PC-9 (cell line): ENCODE measurements around the gene PRRC1. TPM values are rescaled to one million over a fixed set of nuclear protein-coding genes. Genes with fewer than 3 reads are reported as not detected.

Experiments used
- Bru-seq: library from RNA; stranded (reverse); fragments of 400-500 nt; gene quantifications from one replicate; lab custom pipeline; 2021; lab: Mats Ljungman, UMichigan
- BruChase-seq, 2 experiments: library from RNA; stranded (reverse); fragments of 400-500 nt; gene quantifications; one replicate each; lab custom pipeline; 2021; lab: Mats Ljungman, UMichigan
- BruUV-seq: library from RNA; stranded (reverse); fragments of 400-500 nt; replicated peaks from 2 replicates; lab custom pipeline; 2021; lab: Mats Ljungman, UMichigan
- CTCF ChIA-PET: fragments of 300-600 bp; sonication (Branson Sonifier 250); formaldehyde crosslinking; loops from one replicate; lab custom pipeline; 2022; ENCODE audit warnings: antibody characterized with exemption; lab: Charles Lee
- POLR2A ChIA-PET: fragments of 300-600 bp; sonication (Branson Sonifier 250); formaldehyde crosslinking; loops from one replicate; lab custom pipeline; 2022; ENCODE audit warnings: antibody characterized with exemption; ENCODE audit not compliant: unreplicated experiment; lab: Charles Lee
- DNase-seq, 2 experiments: peaks; one replicate each; pipeline versions ENCODE4 v3.0.0 to v3.0.0-alpha.2; 2015 to 2022; ENCODE audit warnings: mixed read lengths in 1 of 2
- H2AFZ ChIP-seq: fragments of 200-600 bp; sonication (generic); 2 replicates; pipeline ENCODE4 v1.8.1; 2017; ENCODE audit warnings: antibody characterized with exemption
- H3F3A ChIP-seq: fragments of 200-600 bp; sonication (generic); 2 replicates; pipeline ENCODE4 v1.8.1; 2017; ENCODE audit warnings: antibody characterized with exemption, mild to moderate bottlenecking, low read depth; ENCODE audit not compliant: insufficient read depth
- H3K27ac ChIP-seq: fragments of 200-600 bp; sonication (generic); 2 replicates; pipeline ENCODE4 v1.6.1; 2016; ENCODE audit warnings: mixed run types
- H3K27me3 ChIP-seq: fragments of 200-600 bp; sonication (generic); 2 replicates; pipeline ENCODE4 v1.6.1; 2016; ENCODE audit warnings: low read depth, mixed run types; ENCODE audit not compliant: insufficient read depth
- H3K36me3 ChIP-seq: fragments of 200-600 bp; sonication (generic); 2 replicates; pipeline ENCODE4 v1.6.1; 2016; ENCODE audit warnings: low read depth, mixed run types
- H3K4me1 ChIP-seq: fragments of 200-600 bp; sonication (generic); replicated peaks from 2 replicates; pipeline ENCODE4 v1.6.1; 2016; ENCODE audit warnings: mixed run types; ENCODE audit not compliant: insufficient read depth
- H3K4me2 ChIP-seq: fragments of 200-600 bp; sonication (generic); 2 replicates; pipeline ENCODE4 v1.6.1; 2017; ENCODE audit warnings: mixed run types
- H3K4me3 ChIP-seq: fragments of 200-600 bp; sonication (generic); 2 replicates; pipeline ENCODE4 v1.6.1; 2016; ENCODE audit warnings: mixed run types
- H3K79me2 ChIP-seq: fragments of 200-600 bp; sonication (generic); 2 replicates; pipeline ENCODE4 v1.6.1; 2017; ENCODE audit warnings: low read depth, mixed run types
- H3K9me2 ChIP-seq: fragments of 200-600 bp; sonication (generic); 2 replicates; pipeline ENCODE4 v1.8.1; 2017; ENCODE audit warnings: mild to moderate bottlenecking; ENCODE audit not compliant: insufficient read depth
- H3K9me3 ChIP-seq: fragments of 200-600 bp; sonication (generic); 2 replicates; pipeline ENCODE4 v1.8.1; 2016; ENCODE audit warnings: low read depth; ENCODE audit not compliant: insufficient read depth
- H4K20me1 ChIP-seq: fragments of 200-600 bp; sonication (generic); 2 replicates; pipeline ENCODE4 v1.8.1; 2017; ENCODE audit not compliant: insufficient read depth
- CTCF ChIP-seq: fragments of 200-600 bp; sonication (generic); conservative IDR thresholded peaks from 2 replicates; pipeline ENCODE4 v1.6.1; 2017; ENCODE audit warnings: mixed run types, antibody characterized with exemption, mild to moderate bottlenecking, moderate library complexity
- EZH2 ChIP-seq: fragments of 200-600 bp; sonication (generic); IDR thresholded peaks from 2 replicates; pipeline ENCODE4 v1.8.0; 2017; ENCODE audit warnings: antibody characterized with exemption, low read depth
- intact Hi-C: fragments of 100-400 bp; cut with micrococcal nuclease; formaldehyde crosslinking; loops from one replicate; pipeline ENCODE4 v1.10.0; 2022; ENCODE audit not compliant: unreplicated experiment
- long read RNA-seq: library from polyadenylated mRNA; stranded (forward); transcript quantifications from one replicate; pipeline ENCODE4 v2.0.0, GENCODE V29; 2022
- total RNA-seq: library from RNA; stranded (reverse); gene quantifications from 2 replicates; pipeline ENCODE4 v1.2.3, GENCODE V29; 2021

The PRRC1 gene
- total RNA-seq (43.2 and 43.7 TPM in 2 replicates), Bru-seq, nascent RNA (percentile 80 among the genes with signal in this experiment), BruChase-seq, experiment 1, labeled RNA remaining after a 2-hour chase (percentile 84 among the genes with signal in this experiment), BruChase-seq, experiment 2, labeled RNA remaining after a 6-hour chase (percentile 87 among the genes with signal in this experiment)
- long read RNA-seq, full-length matches to known transcripts, result 33 of 43 reads
- long read RNA-seq, partial matches to known transcripts, result 3 of 43 reads
- long read RNA-seq, other reads (novel, unspliced or antisense), result 7 of 43 reads

DNA sequence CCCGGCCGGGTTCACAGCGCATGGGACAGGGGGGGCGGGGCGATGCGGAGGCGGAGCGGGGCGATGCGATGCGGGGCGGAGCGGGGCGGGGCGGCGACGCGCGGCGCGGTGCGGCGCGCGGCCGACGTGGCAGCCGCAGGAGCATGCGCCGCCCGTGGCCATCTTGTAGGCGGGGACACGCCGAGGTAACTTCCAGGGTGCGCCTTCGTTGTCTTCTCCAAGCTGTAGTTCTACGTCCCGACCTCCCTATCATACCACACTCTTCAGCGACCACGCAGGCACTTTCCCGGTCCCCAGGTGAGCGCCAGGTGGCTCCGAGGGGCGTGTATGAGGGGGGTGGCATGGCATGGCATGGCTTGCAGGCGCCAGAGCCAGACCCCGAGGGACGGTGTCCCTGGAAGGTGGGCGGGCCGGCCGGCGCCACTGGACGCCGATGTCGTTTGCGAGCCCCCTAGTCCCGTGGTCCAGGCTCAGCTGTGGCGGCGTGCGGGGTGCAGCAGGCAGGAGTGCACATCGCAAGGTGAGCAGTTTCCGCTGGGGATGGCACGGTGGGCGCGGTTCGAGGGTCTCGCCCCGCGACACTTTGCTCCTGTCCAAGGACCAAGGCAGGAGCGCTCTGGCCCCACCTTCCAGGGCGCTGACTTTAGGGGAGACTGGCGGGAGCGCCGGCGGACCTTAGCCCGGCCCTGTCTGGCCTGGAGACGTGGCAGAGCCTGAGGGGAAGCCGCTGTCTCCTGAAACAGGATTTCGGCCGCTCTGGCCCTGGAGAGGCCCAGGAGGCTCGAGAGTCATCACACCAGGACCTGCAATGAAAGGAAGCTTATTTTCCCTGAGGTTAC lies at the start of gene PRRC1:
PRRC1 (plus strand) TSS at position 161 of the 839 bp plus-strand sequence. CDS start 5,840 bp downstream, outside the sequence.
- peaks cover 28% of the 10 kb centered on the region for H3K36me3 ChIP-seq
- peak; percentile 68 to 72 for DNase-seq
- no TSS peak for BruUV-seq
- peaks cover 16% of the 10 kb centered on the region for H3K4me1 ChIP-seq
- peak within 1 kb of the TSS; percentile 86 for H3K27ac ChIP-seq
- ChIA-PET POLR2A (no interaction called here), CTCF (interaction anchor here (0.6 kb wide), 1 partner anchor 912 kb away, joined by 4 read pairs; no protein-coding TSS in a partner anchor)
- peak within 1 kb of the TSS; percentile 98 for H2AFZ ChIP-seq
- peaks cover 44% of the 10 kb centered on the region for H3K79me2 ChIP-seq
- no peaks in the 10 kb centered on the region for H3K9me2 ChIP-seq
- H3F3A ChIP-seq, result no peaks in the 10 kb centered on the region
- H3K4me2 ChIP-seq, result peak within 1 kb of the TSS; percentile 81
- H3K9me3 ChIP-seq, result peaks cover 15% of the 10 kb centered on the region; the same call in 1 of the 2 replicates
- 0 out of 2 replicates have a peak, but pooled peaks cover 5% of the 10 kb centered on the region for H4K20me1 ChIP-seq
- TF ChIP-seq CTCF, result no peak
- no peak for TF ChIP-seq EZH2
- peak within 1 kb of the TSS; percentile 95 for H3K4me3 ChIP-seq
- no peaks in the 10 kb centered on the region for H3K27me3 ChIP-seq
- intact Hi-C loops, result no loop called here

GRCh38 chr5:127471211-127471610 lies 46.2 kb upstream of the PRRC1 start:
- DNase-seq, result no peak
- H3K36me3 ChIP-seq, result no peaks in the 10 kb centered on the region
- BruUV-seq, result no TSS peak
- no peak overlapping the region for H2AFZ ChIP-seq
- intact Hi-C loops, result no loop called here
- no peak for TF ChIP-seq EZH2
- TF ChIP-seq CTCF, result no peak
- H3K4me3 ChIP-seq, result no peak overlapping the region
- H3F3A ChIP-seq, result no peaks in the 10 kb centered on the region
- H3K9me3 ChIP-seq, result no peaks in the 10 kb centered on the region
- POLR2A ChIA-PET, result no interaction called here
- no peaks in the 10 kb centered on the region for H3K4me1 ChIP-seq
- no peak overlapping the region for H3K4me2 ChIP-seq
- no peaks in the 10 kb centered on the region for H3K79me2 ChIP-seq
- H3K27me3 ChIP-seq, result no peaks in the 10 kb centered on the region
- no peak overlapping the region for H3K27ac ChIP-seq
- no peaks in the 10 kb centered on the region for H4K20me1 ChIP-seq
- CTCF ChIA-PET, result no interaction called here
- no peaks in the 10 kb centered on the region for H3K9me2 ChIP-seq

DNA sequence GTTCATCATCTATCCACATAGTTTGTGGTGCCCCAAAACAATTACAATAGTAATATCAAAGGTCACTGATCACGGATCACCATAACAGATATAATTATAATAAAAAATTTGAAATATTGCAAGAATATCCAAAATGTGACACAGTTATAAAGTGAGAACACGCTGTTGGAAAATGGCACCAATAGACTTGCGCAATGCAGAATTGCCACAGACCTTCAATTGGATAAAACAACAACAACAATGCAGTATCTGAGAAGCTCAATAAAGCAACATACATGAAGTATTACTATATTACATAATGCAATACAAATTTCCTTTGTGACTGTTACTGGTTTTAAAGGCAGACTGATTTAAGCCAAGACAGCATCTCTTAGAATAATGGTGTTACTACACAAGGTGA lies 44.7 kb upstream of the PRRC1 start:
- no peak for DNase-seq
- no peaks in the 10 kb centered on the region for H3K9me3 ChIP-seq
- no peak overlapping the region for H3K4me2 ChIP-seq
- no peak overlapping the region for H3K4me3 ChIP-seq
- no peaks in the 10 kb centered on the region for H3K9me2 ChIP-seq
- no peak for TF ChIP-seq CTCF
- no peak for TF ChIP-seq EZH2
- BruUV-seq, result no TSS peak
- H3K27me3 ChIP-seq, result no peaks in the 10 kb centered on the region
- POLR2A ChIA-PET, result no interaction called here
- H2AFZ ChIP-seq, result no peak overlapping the region
- no peak overlapping the region for H3K27ac ChIP-seq
- H4K20me1 ChIP-seq, result no peaks in the 10 kb centered on the region
- H3K79me2 ChIP-seq, result no peaks in the 10 kb centered on the region
- H3F3A ChIP-seq, result no peaks in the 10 kb centered on the region
- H3K4me1 ChIP-seq, result no peaks in the 10 kb centered on the region
- CTCF ChIA-PET, result no interaction called here
- H3K36me3 ChIP-seq, result no peaks in the 10 kb centered on the region
- intact Hi-C loops, result no loop called here
